Stimulated activated naive CD8-positive, alpha-beta T cell treated with anti-CD3 and anti-CD28 coated beads, Interleukin-15, Interleukin-2, amounts not matched to agents 100 U/mL and 50 U/mL, for 24 hours (primary cell): ENCODE results near the gene PLEKHG5.
A peak's percentile ranks its signal among the peaks of the same experiment; 100 is the strongest.
"Not testable (repeated sequence)": the region's sequence is repeated elsewhere in the genome, so short reads cannot be mapped to it uniquely, and the experiment has no call there.

Experiments
- ATAC-seq: fragments of 150-1000 bp; cut with Tn5 transposase; one replicate; pipeline ENCODE4 v1.10.0; 2021
- DNase-seq: peaks from one replicate; pipeline ENCODE4 v3.0.0; 2021

The PLEKHG5 gene

GRCh38 chr1:6445062-6445763, 46.3 kb downstream of the PLEKHG5 start:
- DNase-seq (peak; percentile 52), ATAC-seq (no peak)

GRCh38 chr1:6444377-6444776, 47.1 kb downstream of the PLEKHG5 start:
- DNase-seq: no peak
- ATAC-seq: no peak

GRCh38 chr1:6443339-6444115, 47.9 kb downstream of the PLEKHG5 start:
- ATAC-seq (no peak), DNase-seq (no peak)

- DNase-seq (no peak), ATAC-seq (no peak)
Observed at GRCh38 chr1:6441586-6441985, 49.9 kb downstream of the PLEKHG5 start.

GRCh38 chr1:6440198-6441126, 51.0 kb downstream of the PLEKHG5 start:
- DNase-seq: peak; percentile 79
- ATAC-seq: peak; percentile 83

- DNase-seq (peak; percentile 79), ATAC-seq (peak; percentile 67)
Observed at GRCh38 chr1:6438047-6438525, 53.4 kb downstream of the PLEKHG5 start.

GRCh38 chr1:6437012-6437700, 54.3 kb downstream of the PLEKHG5 start:
- not testable (repeated sequence) for DNase-seq, ATAC-seq

- DNase-seq, ATAC-seq: not testable (repeated sequence)
Observed at GRCh38 chr1:6436277-6436676, 55.2 kb downstream of the PLEKHG5 start.

GRCh38 chr1:6435547-6435946, 55.9 kb downstream of the PLEKHG5 start:
- ATAC-seq (no peak), DNase-seq (no peak)

- no peak for DNase-seq
- ATAC-seq: no peak
Observed at GRCh38 chr1:6435129-6435528, 56.3 kb downstream of the PLEKHG5 start.

- no peak for DNase-seq
- no peak for ATAC-seq
Observed at GRCh38 chr1:6434186-6434585, 57.3 kb downstream of the PLEKHG5 start.

- not testable (repeated sequence) for DNase-seq, ATAC-seq
Observed at GRCh38 chr1:6431645-6432579, 59.6 kb downstream of the PLEKHG5 start.

GRCh38 chr1:6429660-6430411, 61.6 kb downstream of the PLEKHG5 start:
- DNase-seq, ATAC-seq: not testable (repeated sequence)

GRCh38 chr1:6428453-6428852, 63.0 kb downstream of the PLEKHG5 start:
- ATAC-seq, DNase-seq: not testable (repeated sequence)

- ATAC-seq: no peak
- no peak for DNase-seq
Observed at GRCh38 chr1:6427441-6428390, 63.8 kb downstream of the PLEKHG5 start.

- no peak for ATAC-seq
- no peak for DNase-seq
Observed at GRCh38 chr1:6426972-6427350, 64.5 kb downstream of the PLEKHG5 start.

GRCh38 chr1:6426277-6426971, 65.0 kb downstream of the PLEKHG5 start:
- ATAC-seq: no peak
- no peak for DNase-seq

GRCh38 chr1:6425658-6426057, 65.8 kb downstream of the PLEKHG5 start:
- ATAC-seq (no peak), DNase-seq (no peak)
